Panc1 (cell line): ENCODE measurements around the gene EP400. TPM values are rescaled to one million over a fixed set of nuclear protein-coding genes. Genes with fewer than 3 reads are reported as not detected.

Source experiments
- ATAC-seq: fragments of 200-7000 bp; cut with Tn5 transposase; 2 replicates; pipeline ENCODE4 v1.9.1; 2020; ENCODE audit warnings: mild to moderate bottlenecking, moderate library complexity
- Bru-seq: library from RNA; stranded (reverse); fragments of 400-500 nt; gene quantifications from one replicate; lab custom pipeline; 2021; lab: Mats Ljungman, UMichigan
- BruChase-seq, 2 experiments: library from RNA; stranded (reverse); fragments of 400-500 nt; gene quantifications; one replicate each; lab custom pipeline; 2021; lab: Mats Ljungman, UMichigan
- BruUV-seq: library from RNA; stranded (reverse); fragments of 400-500 nt; replicated peaks from 2 replicates; lab custom pipeline; 2021; lab: Mats Ljungman, UMichigan
- CTCF ChIA-PET: fragments of 300-600 bp; sonication (Branson Sonifier 250); formaldehyde crosslinking; loops from one replicate; lab custom pipeline; 2022; ENCODE audit warnings: antibody characterized with exemption; lab: Charles Lee
- POLR2A ChIA-PET: fragments of 300-600 bp; sonication (Branson Sonifier 250); formaldehyde crosslinking; loops from one replicate; lab custom pipeline; 2022; ENCODE audit warnings: antibody characterized with exemption; lab: Charles Lee
- DNase-seq: peaks from one replicate; pipeline ENCODE4 v3.0.0-alpha.2; 2010; ENCODE audit warnings: low read depth, low spot score
- H3K27ac ChIP-seq: 2 replicates; pipeline ENCODE4 v1.5.1; 2011; ENCODE audit warnings: mild to moderate bottlenecking, low read length, inconsistent platforms
- H3K27me3 ChIP-seq: fragments of 200-500 bp; sonication (Bioruptor generic); 2 replicates; pipeline ENCODE4 v1.6.0; 2014; ENCODE audit warnings: low read length, inconsistent platforms; ENCODE audit not compliant: control insufficient read depth, insufficient read depth
- H3K36me3 ChIP-seq: fragments of 200-500 bp; sonication (Bioruptor generic); 2 replicates; pipeline ENCODE4 v1.5.1; 2014; ENCODE audit warnings: inconsistent platforms, mild to moderate bottlenecking, low read length, moderate library complexity; ENCODE audit not compliant: control insufficient read depth, insufficient read depth
- H3K4me1 ChIP-seq: 2 replicates; pipeline ENCODE4 v1.5.1; 2011; ENCODE audit warnings: inconsistent platforms, mild to moderate bottlenecking, low read length, moderate library complexity; ENCODE audit not compliant: control insufficient read depth, insufficient read depth
- H3K4me3 ChIP-seq, 2 experiments: 2 replicates each; pipeline ENCODE4 v1.5.1; 2011 to 2012; ENCODE audit warnings: low read depth in 2 of 2, low read length in 2 of 2, mild to moderate bottlenecking in 2 of 2, inconsistent platforms in 1 of 2, moderate library complexity in 1 of 2
- H3K9me3 ChIP-seq: fragments of 200-500 bp; sonication (Bioruptor generic); 2 replicates; pipeline ENCODE4 v1.5.1; 2014; ENCODE audit warnings: low read depth, mild to moderate bottlenecking, inconsistent platforms, low read length, moderate library complexity; ENCODE audit not compliant: control insufficient read depth, insufficient read depth
- CTCF ChIP-seq: fragments of 450-650 bp; IDR thresholded peaks from 2 replicates; pipeline ENCODE4 v1.5.1; 2017; ENCODE audit warnings: mild to moderate bottlenecking
- POLR2AphosphoS5 ChIP-seq: IDR thresholded peaks from 2 replicates; pipeline ENCODE4 v1.6.1; 2012; ENCODE audit warnings: mild to moderate bottlenecking, low read depth, low read length, moderate library complexity
- SIN3A ChIP-seq: IDR thresholded peaks from 2 replicates; pipeline ENCODE4 v1.6.1; 2012; ENCODE audit warnings: low read depth, mild to moderate bottlenecking, low read length, moderate library complexity, borderline replicate concordance; ENCODE audit not compliant: insufficient read depth
- TCF7L2 ChIP-seq: IDR thresholded peaks from 2 replicates; pipeline ENCODE4 v1.6.1; 2011; ENCODE audit warnings: mild to moderate bottlenecking, low read depth, low read length, inconsistent platforms
- in situ Hi-C: cut with HindIII; loops from 2 replicates; pipeline ENCODE4 v1.10.0; 2016; ENCODE audit warnings: low sequenced_read_pairs, low pct_unique_long_range_greater_than_20kb
- intact Hi-C: fragments of 100-400 bp; cut with micrococcal nuclease; formaldehyde crosslinking; loops from one replicate; pipeline ENCODE4 v1.10.0; 2022; ENCODE audit not compliant: unreplicated experiment
- long read RNA-seq: library from polyadenylated mRNA; unstranded; transcript quantifications from one replicate; pipeline ENCODE4 v2.0.0, GENCODE V29; 2021; ENCODE audit not compliant: unreplicated experiment
- polyA plus RNA-seq: library from polyadenylated mRNA; unstranded; fragments of >200 nt; gene quantifications from one replicate; pipeline ENCODE4 v1.2.1, GENCODE V29; 2012; ENCODE audit warnings: missing spikeins; ENCODE audit not compliant: insufficient read length
- total RNA-seq: library from RNA; stranded (reverse); gene quantifications from one replicate; pipeline ENCODE4 v1.2.1, GENCODE V29; 2021; ENCODE audit not compliant: unreplicated experiment
- TF ChIP-seq, protein P1 (sequence below), 2 experiments: IDR thresholded peaks; 2 replicates each; pipeline ENCODE4 v1.6.1; 2011 to 2012; ENCODE audit warnings: low read depth in 2 of 2, control low read depth in 1 of 2, low read length in 1 of 2, mild to moderate bottlenecking in 1 of 2, moderate library complexity in 1 of 2; ENCODE audit not compliant: insufficient read depth in 1 of 2

The EP400 gene, protein sequence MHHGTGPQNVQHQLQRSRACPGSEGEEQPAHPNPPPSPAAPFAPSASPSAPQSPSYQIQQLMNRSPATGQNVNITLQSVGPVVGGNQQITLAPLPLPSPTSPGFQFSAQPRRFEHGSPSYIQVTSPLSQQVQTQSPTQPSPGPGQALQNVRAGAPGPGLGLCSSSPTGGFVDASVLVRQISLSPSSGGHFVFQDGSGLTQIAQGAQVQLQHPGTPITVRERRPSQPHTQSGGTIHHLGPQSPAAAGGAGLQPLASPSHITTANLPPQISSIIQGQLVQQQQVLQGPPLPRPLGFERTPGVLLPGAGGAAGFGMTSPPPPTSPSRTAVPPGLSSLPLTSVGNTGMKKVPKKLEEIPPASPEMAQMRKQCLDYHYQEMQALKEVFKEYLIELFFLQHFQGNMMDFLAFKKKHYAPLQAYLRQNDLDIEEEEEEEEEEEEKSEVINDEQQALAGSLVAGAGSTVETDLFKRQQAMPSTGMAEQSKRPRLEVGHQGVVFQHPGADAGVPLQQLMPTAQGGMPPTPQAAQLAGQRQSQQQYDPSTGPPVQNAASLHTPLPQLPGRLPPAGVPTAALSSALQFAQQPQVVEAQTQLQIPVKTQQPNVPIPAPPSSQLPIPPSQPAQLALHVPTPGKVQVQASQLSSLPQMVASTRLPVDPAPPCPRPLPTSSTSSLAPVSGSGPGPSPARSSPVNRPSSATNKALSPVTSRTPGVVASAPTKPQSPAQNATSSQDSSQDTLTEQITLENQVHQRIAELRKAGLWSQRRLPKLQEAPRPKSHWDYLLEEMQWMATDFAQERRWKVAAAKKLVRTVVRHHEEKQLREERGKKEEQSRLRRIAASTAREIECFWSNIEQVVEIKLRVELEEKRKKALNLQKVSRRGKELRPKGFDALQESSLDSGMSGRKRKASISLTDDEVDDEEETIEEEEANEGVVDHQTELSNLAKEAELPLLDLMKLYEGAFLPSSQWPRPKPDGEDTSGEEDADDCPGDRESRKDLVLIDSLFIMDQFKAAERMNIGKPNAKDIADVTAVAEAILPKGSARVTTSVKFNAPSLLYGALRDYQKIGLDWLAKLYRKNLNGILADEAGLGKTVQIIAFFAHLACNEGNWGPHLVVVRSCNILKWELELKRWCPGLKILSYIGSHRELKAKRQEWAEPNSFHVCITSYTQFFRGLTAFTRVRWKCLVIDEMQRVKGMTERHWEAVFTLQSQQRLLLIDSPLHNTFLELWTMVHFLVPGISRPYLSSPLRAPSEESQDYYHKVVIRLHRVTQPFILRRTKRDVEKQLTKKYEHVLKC (N-terminal part only)
- 59.4 TPM for total RNA-seq
- polyA plus RNA-seq, result 36.9 TPM
- percentile 82 among the genes with signal in this experiment for Bru-seq, nascent RNA
- percentile 84 among the genes with signal in this experiment for BruChase-seq, experiment 1, labeled RNA remaining after a 2-hour chase
- percentile 86 among the genes with signal in this experiment for BruChase-seq, experiment 2, labeled RNA remaining after a 6-hour chase
- long read RNA-seq, full-length matches to known transcripts, result 2 of 31 reads
- long read RNA-seq, partial matches to known transcripts, result 14 of 31 reads
- long read RNA-seq, other reads (novel, unspliced or antisense), result 15 of 31 reads

DNA sequence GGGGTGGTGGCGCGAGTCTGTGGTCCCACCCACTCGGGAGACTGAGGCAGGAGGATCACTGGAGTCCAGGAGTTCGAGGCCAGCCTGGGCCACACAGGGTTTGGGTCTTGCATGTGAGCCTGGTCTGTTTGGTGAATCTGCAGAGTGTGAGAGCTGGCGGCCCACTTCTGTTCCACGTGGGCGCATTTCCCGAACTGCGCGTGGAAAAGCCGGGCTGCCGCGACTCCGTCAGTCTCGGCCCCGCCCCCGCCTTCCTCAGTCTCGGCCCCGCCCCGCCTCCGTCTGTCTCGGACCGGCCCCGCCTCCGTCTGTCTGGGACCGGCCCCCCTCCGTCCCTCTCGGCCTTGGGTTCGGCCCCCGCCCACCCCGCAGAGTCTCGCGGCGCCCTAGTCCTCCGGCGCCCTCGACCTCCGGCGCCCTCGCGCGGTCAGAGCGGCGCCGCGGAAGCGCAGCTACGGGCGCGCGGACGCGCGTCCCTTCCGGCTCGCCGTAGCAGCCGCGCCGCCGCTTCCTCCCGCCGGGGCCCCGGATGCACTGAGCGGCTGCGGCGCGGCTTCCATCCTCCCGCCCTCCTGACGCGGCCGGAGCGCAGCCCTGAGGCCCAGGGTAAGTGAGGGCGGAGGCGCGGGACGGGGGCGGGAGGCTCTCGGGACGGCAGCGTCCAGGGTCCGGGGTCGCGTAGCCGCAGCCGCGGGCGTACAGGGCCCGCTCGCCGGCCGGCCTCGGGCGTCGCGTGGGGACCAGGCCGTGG is at the start of gene EP400:
Gene EP400, plus strand, starts transcription at position 512 of the 751 bp plus-strand sequence. CDS start 10,678 bp downstream, outside the sequence.
- no peaks in the 10 kb centered on the region for H3K36me3 ChIP-seq
- H3K27ac ChIP-seq, result peak within 1 kb of the TSS; percentile 76
- POLR2A ChIA-PET, result interaction anchor here (0.6 kb wide), 1 partner anchor 118 kb away, joined by 3 read pairs; no protein-coding TSS in a partner anchor
- H3K9me3 ChIP-seq, result no peaks in the 10 kb centered on the region
- no peaks in the 10 kb centered on the region for H3K27me3 ChIP-seq
- intact Hi-C loops (no loop called here), in situ Hi-C loops (no loop called here)
- ATAC-seq (peak; percentile 95), DNase-seq (peak; percentile 28)
- peak within 1 kb of the TSS; percentile 81 to 91 for H3K4me3 ChIP-seq
- no TSS peak for BruUV-seq
- CTCF ChIA-PET, result interaction anchor here (0.7 to 1.1 kb wide), 2 partner anchors 113 to 155 kb away, joined by 3 to 7 read pairs; no protein-coding TSS in a partner anchor
- TF ChIP-seq SIN3A (peak; percentile 95; the same call in 1 of the 2 replicates), POLR2AphosphoS5 (peak; percentile 57), TCF7L2 (0 out of 2 replicates have a peak, but pooled peaks have one; percentile 3), CTCF (peak; percentile 94)
- TF ChIP-seq, protein P1, sequence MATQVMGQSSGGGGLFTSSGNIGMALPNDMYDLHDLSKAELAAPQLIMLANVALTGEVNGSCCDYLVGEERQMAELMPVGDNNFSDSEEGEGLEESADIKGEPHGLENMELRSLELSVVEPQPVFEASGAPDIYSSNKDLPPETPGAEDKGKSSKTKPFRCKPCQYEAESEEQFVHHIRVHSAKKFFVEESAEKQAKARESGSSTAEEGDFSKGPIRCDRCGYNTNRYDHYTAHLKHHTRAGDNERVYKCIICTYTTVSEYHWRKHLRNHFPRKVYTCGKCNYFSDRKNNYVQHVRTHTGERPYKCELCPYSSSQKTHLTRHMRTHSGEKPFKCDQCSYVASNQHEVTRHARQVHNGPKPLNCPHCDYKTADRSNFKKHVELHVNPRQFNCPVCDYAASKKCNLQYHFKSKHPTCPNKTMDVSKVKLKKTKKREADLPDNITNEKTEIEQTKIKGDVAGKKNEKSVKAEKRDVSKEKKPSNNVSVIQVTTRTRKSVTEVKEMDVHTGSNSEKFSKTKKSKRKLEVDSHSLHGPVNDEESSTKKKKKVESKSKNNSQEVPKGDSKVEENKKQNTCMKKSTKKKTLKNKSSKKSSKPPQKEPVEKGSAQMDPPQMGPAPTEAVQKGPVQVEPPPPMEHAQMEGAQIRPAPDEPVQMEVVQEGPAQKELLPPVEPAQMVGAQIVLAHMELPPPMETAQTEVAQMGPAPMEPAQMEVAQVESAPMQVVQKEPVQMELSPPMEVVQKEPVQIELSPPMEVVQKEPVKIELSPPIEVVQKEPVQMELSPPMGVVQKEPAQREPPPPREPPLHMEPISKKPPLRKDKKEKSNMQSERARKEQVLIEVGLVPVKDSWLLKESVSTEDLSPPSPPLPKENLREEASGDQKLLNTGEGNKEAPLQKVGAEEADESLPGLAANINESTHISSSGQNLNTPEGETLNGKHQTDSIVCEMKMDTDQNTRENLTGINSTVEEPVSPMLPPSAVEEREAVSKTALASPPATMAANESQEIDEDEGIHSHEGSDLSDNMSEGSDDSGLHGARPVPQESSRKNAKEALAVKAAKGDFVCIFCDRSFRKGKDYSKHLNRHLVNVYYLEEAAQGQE (IDR thresholded peaks at IDR 0.05; ENCODE audit: insufficient read depth in 1 of 2, low read depth in 2 of 2, low read length in 1 of 2), result 0 out of 4 replicates have a peak, but pooled peaks of 1 of the 2 experiments have one; percentile 21
- H3K4me1 ChIP-seq, result no peaks in the 10 kb centered on the region
